ENCODE results near the gene SLC19A1.

The SLC19A1 gene

GRCh38 chr21:45517249-45518065 is 24.8 kb downstream of the SLC19A1 start:
- DNase-seq (ENCODE audit: low spot score) = no peak

GRCh38 chr21:45516671-45517151 is 25.5 kb downstream of the SLC19A1 start:
- no peak for DNase-seq (ENCODE audit: low spot score)

GRCh38 chr21:45516071-45516670 is 26.1 kb downstream of the SLC19A1 start:
- DNase-seq (ENCODE audit: low spot score) = no peak

GRCh38 chr21:45515241-45516061 is 26.8 kb downstream of the SLC19A1 start:
- no peak for DNase-seq (ENCODE audit: low spot score)

- DNase-seq (ENCODE audit: low spot score) = no peak
These were observed 27.8 kb downstream of the SLC19A1 start for GRCh38 chr21:45514311-45515021.

GRCh38 chr21:45513741-45514310 is 28.4 kb downstream of the SLC19A1 start:
- DNase-seq (ENCODE audit: low spot score) = no peak

- no peak for DNase-seq (ENCODE audit: low spot score)
These were observed 29.1 kb downstream of the SLC19A1 start for GRCh38 chr21:45513003-45513717.

GRCh38 chr21:45512626-45513002 is 29.6 kb downstream of the SLC19A1 start:
- DNase-seq (ENCODE audit: low spot score) = no peak

GRCh38 chr21:45511661-45512431 is 30.4 kb downstream of the SLC19A1 start:
- no peak for DNase-seq (ENCODE audit: low spot score)

GRCh38 chr21:45511007-45511406 is 31.2 kb downstream of the SLC19A1 start:
- DNase-seq (ENCODE audit: low spot score) = no peak

- DNase-seq (ENCODE audit: low spot score) = no peak
These were observed 31.7 kb downstream of the SLC19A1 start for GRCh38 chr21:45510466-45510955.

- no peak for DNase-seq (ENCODE audit: low spot score)
These were observed 32.4 kb downstream of the SLC19A1 start for GRCh38 chr21:45509566-45510465.

- no peak for DNase-seq (ENCODE audit: low spot score)
These were observed 33.4 kb downstream of the SLC19A1 start for GRCh38 chr21:45508607-45509565.

GRCh38 chr21:45507888-45508508 is 34.2 kb downstream of the SLC19A1 start:
- no peak for DNase-seq (ENCODE audit: low spot score)

- no peak for DNase-seq (ENCODE audit: low spot score)
These were observed 34.7 kb downstream of the SLC19A1 start for GRCh38 chr21:45507523-45507875.

GRCh38 chr21:45506836-45507522 is 35.3 kb downstream of the SLC19A1 start:
- no peak for DNase-seq (ENCODE audit: low spot score)

All from kidney capillary endothelial cell (primary cell).